Esophagus muscularis mucosa (tissue), 4 donors: ENCODE results near the gene LY6G6D. TPM values are rescaled to one million over a fixed set of nuclear protein-coding genes. Genes with fewer than 3 reads are reported as not detected.
A peak's percentile ranks its signal among the peaks of the same experiment; 100 is the strongest.

Experiments used
- DNase-seq: peaks from one replicate; pipeline ENCODE4 v3.0.0-alpha.2; 2017; ENCODE audit errors: extremely low spot score
- H3K27ac ChIP-seq, 4 donors: fragments of 200-600 bp; sonication (generic); replicated peaks in 1 of 4; 1 replicate in 3 of 4; 2 replicates in 1 of 4; pipeline ENCODE4 v1.5.1; 2016 to 2019; ENCODE audit warnings: mild to moderate bottlenecking in 1 of 4
- H3K27me3 ChIP-seq, 4 donors: fragments of 200-600 bp; sonication (generic); one replicate each; pipeline versions ENCODE4 v1.5.1 to v1.6.0; 2016 to 2019
- H3K36me3 ChIP-seq, 4 donors: fragments of 200-600 bp; sonication (generic); one replicate each; pipeline ENCODE4 v1.5.1; 2016 to 2019
- H3K4me1 ChIP-seq, 4 donors: fragments of 200-600 bp; sonication (generic); one replicate each; pipeline ENCODE4 v1.5.1; 2016 to 2019
- H3K4me3 ChIP-seq, 4 donors: fragments of 200-600 bp; sonication (generic); 1 replicate in 2 of 4; 2 replicates in 2 of 4; pipeline ENCODE4 v1.5.1; 2016 to 2019; ENCODE audit warnings: mild to moderate bottlenecking in 4 of 4, moderate library complexity in 1 of 4
- H3K9me3 ChIP-seq, 4 donors: fragments of 200-600 bp; sonication (generic); 1 replicate in 3 of 4; 2 replicates in 1 of 4; pipeline ENCODE4 v1.5.1; 2016 to 2019
- CTCF ChIP-seq, 3 experiments: fragments of 200-600 bp in 2 of 3; fragments of 450-650 bp in 1 of 3; sonication (generic) in 2 of 3; IDR thresholded peaks; one replicate each; pipeline ENCODE4 v1.5.1; 2017 to 2019; ENCODE audit warnings: antibody characterized with exemption in 3 of 3, mild to moderate bottlenecking in 2 of 3, moderate library complexity in 1 of 3
- EP300 ChIP-seq: sonication (generic); formaldehyde crosslinking; IDR thresholded peaks from one replicate; pipeline ENCODE4 v1.6.1; 2017; ENCODE audit warnings: antibody characterized with exemption
- POLR2A ChIP-seq: fragments of 450-650 bp; IDR thresholded peaks from one replicate; pipeline ENCODE4 v1.6.1; 2017; ENCODE audit warnings: antibody characterized with exemption, moderate library complexity, mild to moderate bottlenecking, low read depth
- POLR2AphosphoS5 ChIP-seq, 2 donors: sonication (generic); formaldehyde crosslinking; IDR thresholded peaks; one replicate each; pipeline ENCODE4 v1.6.1; 2017; ENCODE audit warnings: antibody characterized with exemption in 2 of 2
- WGBS: methylation state at CpG from one replicate; pipeline ENCODE4 v1.1.5; 2018; 5-methylcytosine and 5-hydroxymethylcytosine counted together
- intact Hi-C: fragments of 100-400 bp; cut with DNase I; formaldehyde crosslinking; loops from one replicate; pipeline ENCODE4 v1.15.1; 2023
- total RNA-seq, 4 donors: library from RNA; depleted of rRNA; stranded (reverse); fragments of >200 nt; gene quantifications; one replicate each; pipeline versions ENCODE4 v1.1.0 to v1.2.1, GENCODE V29; 2016

Gene LY6G6D
- total RNA-seq, 4 donors from 2014 or later = not detected

- Histone ChIP-seq H3K27me3 (no peaks in the 10 kb centered on the region), H3K9me3 (no peaks in the 10 kb centered on the region), H3K27ac (peak within 1 kb of the TSS; percentile 86 to 93 (median 90)), H3K4me1 (peaks cover 54 to 73% (median 64%) of the 10 kb centered on the region in 4 donors), H3K36me3 (peaks cover 28 to 32% (median 30%) of the 10 kb centered on the region in 4 donors), H3K4me3 (peak within 1 kb of the TSS; percentile 68 to 84 (median 76))
- TF ChIP-seq POLR2AphosphoS5 (IDR thresholded peaks at IDR 0.05) (peak; percentile 95 to 99), POLR2A (peak; percentile 95), EP300 (no peak)
- intact Hi-C loops = loop anchor here (5.0 kb wide), 1 partner anchor 61 kb away; the partner anchor contains the start of gene VARS1
- WGBS = under 1% methylated on average over 21 of the region's 24 CpGs
- DNase-seq = peak; percentile 97
Observed at GRCh38 chr6:31736021-31736767, 21.0 kb downstream of the LY6G6D start, which contains the start of gene CLIC1. Gene CLIC1 (minus strand): TSS chr6:31736530. CDS start chr6:31736300, 230 bp downstream.

- DNase-seq = no peak
- Histone ChIP-seq H3K4me3 (peak overlapping the region; percentile 68 to 84 (median 76)), H3K27ac (peak overlapping the region; percentile 86 to 93 (median 90)), H3K27me3 (no peaks in the 10 kb centered on the region), H3K9me3 (no peaks in the 10 kb centered on the region), H3K4me1 (peaks cover 51 to 71% (median 62%) of the 10 kb centered on the region in 4 donors), H3K36me3 (peaks cover 21 to 27% (median 23%) of the 10 kb centered on the region in 4 donors)
- 28% methylated on average over 9 of the region's 10 CpGs for WGBS
- TF ChIP-seq CTCF (IDR thresholded peaks at IDR 0.05) = no peak
- TF ChIP-seq POLR2AphosphoS5 (IDR thresholded peaks at IDR 0.05) = no peak
- no peak for TF ChIP-seq EP300
- TF ChIP-seq POLR2A = no peak
- intact Hi-C loops = loop anchor here (5.0 kb wide), 1 partner anchor 60 kb away; the partner anchor contains the start of gene VARS1
Observed at GRCh38 chr6:31736768-31737314, 21.7 kb downstream of the LY6G6D start.

- Histone ChIP-seq H3K27me3 (no peaks in the 10 kb centered on the region), H3K9me3 (no peaks in the 10 kb centered on the region), H3K4me1 (peaks cover 48 to 67% (median 61%) of the 10 kb centered on the region in 4 donors), H3K4me3 (peak overlapping the region in 3 of 4 donors; percentile 1 to 81 (median 72)), H3K27ac (peak overlapping the region; percentile 86 to 93 (median 90)), H3K36me3 (peaks cover 15 to 27% (median 17%) of the 10 kb centered on the region in 4 donors)
- intact Hi-C loops = loop anchor here (5.0 kb wide), 1 partner anchor 60 kb away; the partner anchor contains the start of gene VARS1
- no peak for TF ChIP-seq POLR2A
- TF ChIP-seq CTCF (IDR thresholded peaks at IDR 0.05) = no peak
- no peak for TF ChIP-seq EP300
- no peak for TF ChIP-seq POLR2AphosphoS5 (IDR thresholded peaks at IDR 0.05)
- 63% methylated on average over 7 of the region's 7 CpGs for WGBS
- no peak for DNase-seq
Observed at GRCh38 chr6:31737315-31737990, 22.3 kb downstream of the LY6G6D start.

GRCh38 chr6:31737991-31738979 lies 23.1 kb downstream of the LY6G6D start:
- peaks cover 43 to 62% (median 58%) of the 10 kb centered on the region in 4 donors for H3K4me1 ChIP-seq
- WGBS = 23% methylated on average over 6 of the region's 6 CpGs
- TF ChIP-seq CTCF (IDR thresholded peaks at IDR 0.05) = no peak
- TF ChIP-seq POLR2A = no peak
- TF ChIP-seq POLR2AphosphoS5 (IDR thresholded peaks at IDR 0.05) = peak; percentile 44 to 64
- no peaks in the 10 kb centered on the region for H3K9me3 ChIP-seq
- peak overlapping the region; percentile 86 to 93 (median 90) for H3K27ac ChIP-seq
- H3K36me3 ChIP-seq = peaks cover 8 to 19% (median 9%) of the 10 kb centered on the region in 4 donors
- H3K27me3 ChIP-seq = no peaks in the 10 kb centered on the region
- intact Hi-C loops = loop anchor here (5.0 kb wide), 1 partner anchor 59 kb away; the partner anchor contains the start of gene VARS1
- no peak for DNase-seq
- no peak overlapping the region for H3K4me3 ChIP-seq
